HG02642 (cell line): ENCODE results near the gene G2E3.
"Not testable (repeated sequence)": the region's sequence is repeated elsewhere in the genome, so short reads cannot be mapped to it uniquely, and the experiment has no call there.

Experiments
- ATAC-seq: cut with Tn5 transposase; IDR thresholded peaks from one replicate; pipeline ENCODE4 v1.9.1; 2021; ENCODE audit warnings: mild to moderate bottlenecking; ENCODE audit not compliant: unreplicated experiment, poor library complexity

G2E3 gene

GRCh38 chr14:30641207-30641606 lies 82.2 kb downstream of the G2E3 start:
- no peak for ATAC-seq

- ATAC-seq: not testable (repeated sequence)
Measured at GRCh38 chr14:30644462-30644861, 85.5 kb downstream of the G2E3 start.

GRCh38 chr14:30645600-30645999 lies 86.6 kb downstream of the G2E3 start:
- no peak for ATAC-seq

GRCh38 chr14:30648471-30648870 lies 89.5 kb downstream of the G2E3 start:
- ATAC-seq: peak; percentile 79

GRCh38 chr14:30651937-30652336 lies 93.0 kb downstream of the G2E3 start:
- ATAC-seq: no peak

GRCh38 chr14:30655124-30655523 lies 96.2 kb downstream of the G2E3 start:
- ATAC-seq: no peak

GRCh38 chr14:30655658-30656057 lies 96.7 kb downstream of the G2E3 start:
- ATAC-seq: no peak

- peak; percentile 50 for ATAC-seq
Measured at GRCh38 chr14:30656190-30656632, 97.3 kb downstream of the G2E3 start.

- ATAC-seq: no peak
Measured at GRCh38 chr14:30657050-30657449, 98.1 kb downstream of the G2E3 start.

- ATAC-seq: no peak
Measured at GRCh38 chr14:30657606-30658163, 98.7 kb downstream of the G2E3 start.

- ATAC-seq: no peak
Measured at GRCh38 chr14:30658645-30659044, 99.7 kb downstream of the G2E3 start.

GRCh38 chr14:30669594-30669993 lies 110.6 kb downstream of the G2E3 start:
- no peak for ATAC-seq
